GM23338 (cell line): ENCODE measurements around the gene PHF5A. TPM values are rescaled to one million over a fixed set of nuclear protein-coding genes. Genes with fewer than 3 reads are reported as not detected.

Source experiments
- CTCF ChIP-seq, 2 experiments: fragments of 200-600 bp in 1 of 2; sonication (generic) in 1 of 2; conservative IDR thresholded peaks; 2 replicates each; pipeline versions ENCODE4 v1.5.1 to v1.6.1; 2016 to 2017; ENCODE audit warnings: antibody characterized with exemption in 2 of 2, low read depth in 2 of 2, mild to moderate bottlenecking in 2 of 2, moderate library complexity in 1 of 2
- ETS1 ChIP-seq: IDR thresholded peaks from 2 replicates; pipeline ENCODE4 v1.6.1; 2016; ENCODE audit warnings: antibody characterized with exemption
- EZH2phosphoT487 ChIP-seq: fragments of 200-600 bp; sonication (generic); IDR thresholded peaks from one replicate; pipeline ENCODE4 v1.8.1; 2018; ENCODE audit warnings: antibody characterized with exemption; ENCODE audit not compliant: unreplicated experiment
- JUNB ChIP-seq: IDR thresholded peaks from one replicate; pipeline ENCODE4 v1.6.1; 2016; ENCODE audit warnings: antibody characterized with exemption; ENCODE audit not compliant: unreplicated experiment
- NANOG ChIP-seq: IDR thresholded peaks from 2 replicates; pipeline ENCODE4 v1.6.1; 2016; ENCODE audit warnings: antibody characterized with exemption, borderline replicate concordance
- ZNF114 ChIP-seq: fragments of 250-450 bp; sonication (Bioruptor Pico); IDR thresholded peaks from 2 replicates; pipeline ENCODE4 v1.5.0; 2020; ENCODE audit warnings: mild to moderate bottlenecking, moderate library complexity
- ZNF331 ChIP-seq: fragments of 250-450 bp; sonication (Bioruptor Pico); IDR thresholded peaks from 2 replicates; pipeline ENCODE4 v1.5.0; 2020; ENCODE audit warnings: low read depth, mild to moderate bottlenecking, moderate library complexity
- ZNF462 ChIP-seq: fragments of 250-450 bp; sonication (Bioruptor Pico); IDR thresholded peaks from 2 replicates; pipeline ENCODE4 v1.5.0; 2020; ENCODE audit warnings: mild to moderate bottlenecking, moderate library complexity
- polyA plus RNA-seq: library from polyadenylated mRNA; unstranded; fragments of >200 nt; fragmentation: Nextera tagmentation; extraction: Ambion mirVana; gene quantifications from 2 replicates; pipeline ENCODE4 v1.2.1, GENCODE V29; 2016
- total RNA-seq: library from RNA; depleted of rRNA; stranded (reverse); fragments of >200 nt; shearing (Covaris generic); gene quantifications from 2 replicates; pipeline ENCODE4 v1.2.3, GENCODE V29; 2014

PHF5A gene
- total and polyA plus RNA-seq, 2 experiments from 2014 or later = 49.4 to 115 TPM

GRCh38 chr22:41505511-41506220 lies 37.2 kb upstream of the PHF5A start (continued):
- TF ChIP-seq ZNF462 = no peak
- TF ChIP-seq ZNF114 (CRISPR knock-in tag) = no peak
- no peak for TF ChIP-seq JUNB
- TF ChIP-seq ETS1 = no peak
- TF ChIP-seq CTCF (conservative IDR thresholded peaks at IDR 0.05; ENCODE audit: low read depth in 2 of 2) = no peak
- no peak for TF ChIP-seq EZH2phosphoT487
- no peak for TF ChIP-seq NANOG
- TF ChIP-seq ZNF331 (CRISPR knock-in tag) = no peak
